ENCODE measurements around the gene GALNT10.

- no peak for TF ChIP-seq SUZ12 (IDR thresholded peaks at IDR 0.05; ENCODE audit: extremely low read depth, insufficient read depth, insufficient read length)
- TF ChIP-seq ZNF274 (IDR thresholded peaks at IDR 0.05; ENCODE audit: low read depth, low read length): no peak
- TF ChIP-seq YY1 (IDR thresholded peaks at IDR 0.05; ENCODE audit: insufficient read depth, insufficient read length): no peak
Observed at GRCh38 chr5:154196955-154197652, 6.6 kb downstream of the GALNT10 start.

Data from NT2/D1 (cell line).